ENCODE data around the gene RDH11. TPM values are rescaled to one million over a fixed set of nuclear protein-coding genes. Genes with fewer than 3 reads are reported as not detected.
"Not testable (repeated sequence)": the region's sequence is repeated elsewhere in the genome, so short reads cannot be mapped to it uniquely, and the experiment has no call there.

Gene RDH11
- total and polyA plus RNA-seq, 2 donors: 63.8 to 72.1 TPM

DNA sequence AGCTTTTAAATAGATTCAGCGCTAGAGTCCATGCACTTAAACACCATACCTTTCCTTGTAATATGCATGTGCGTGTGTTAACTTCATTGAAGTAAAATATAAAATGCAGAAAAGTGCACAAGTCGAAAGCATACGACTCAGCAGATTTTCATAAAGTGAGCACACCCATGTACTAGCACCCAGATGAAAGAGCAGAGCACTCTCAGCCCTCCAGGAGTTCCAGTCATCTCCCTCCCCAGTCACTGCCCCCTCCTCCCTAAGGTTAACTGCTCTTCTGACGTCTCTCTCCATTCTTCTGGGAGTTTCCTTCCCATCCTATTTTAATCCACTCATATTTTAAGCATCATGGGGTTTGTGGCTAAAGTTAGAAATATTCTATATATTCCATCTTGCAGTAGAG, 26.3 kb upstream of the RDH11 start:
- H3K4me3 ChIP-seq (ENCODE audit: low read depth, low read length): no peak overlapping the region
- 63% methylated on average over 5 of the region's 5 CpGs for WGBS
- H3K36me3 ChIP-seq (ENCODE audit: insufficient read depth): no peaks in the 10 kb centered on the region
- H3K27ac ChIP-seq (ENCODE audit: low read depth): no peak overlapping the region
- no peak for DNase-seq (ENCODE audit: extremely low spot score)
- H3K4me1 ChIP-seq (ENCODE audit: insufficient read depth): no peaks in the 10 kb centered on the region

DNA sequence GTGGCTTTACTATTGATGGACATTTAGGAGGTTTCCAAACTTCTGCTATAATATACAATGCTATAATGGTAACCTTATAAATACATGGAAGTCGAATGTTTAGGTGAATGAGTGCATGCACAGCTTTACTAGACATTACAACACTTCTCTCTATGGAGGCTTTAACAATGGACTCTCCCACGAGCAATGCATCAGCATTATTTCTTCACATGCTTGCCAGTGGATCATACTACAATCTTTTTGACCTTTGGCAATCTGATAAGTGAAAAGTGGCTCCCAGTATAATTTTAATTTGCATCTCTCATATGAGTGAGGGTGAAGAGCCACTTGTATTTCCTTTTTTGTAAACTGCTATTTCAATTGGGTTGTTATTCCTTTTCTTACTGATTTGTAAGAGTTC, 24.3 kb upstream of the RDH11 start:
- Histone ChIP-seq H3K27ac (ENCODE audit: low read depth) (no peak overlapping the region), H3K4me1 (ENCODE audit: insufficient read depth) (no peaks in the 10 kb centered on the region), H3K4me3 (ENCODE audit: low read depth, low read length) (no peak overlapping the region), H3K36me3 (ENCODE audit: insufficient read depth) (no peaks in the 10 kb centered on the region)
- DNase-seq (ENCODE audit: extremely low spot score): no peak
- 31% methylated on average over 2 of the region's 2 CpGs for WGBS

DNA sequence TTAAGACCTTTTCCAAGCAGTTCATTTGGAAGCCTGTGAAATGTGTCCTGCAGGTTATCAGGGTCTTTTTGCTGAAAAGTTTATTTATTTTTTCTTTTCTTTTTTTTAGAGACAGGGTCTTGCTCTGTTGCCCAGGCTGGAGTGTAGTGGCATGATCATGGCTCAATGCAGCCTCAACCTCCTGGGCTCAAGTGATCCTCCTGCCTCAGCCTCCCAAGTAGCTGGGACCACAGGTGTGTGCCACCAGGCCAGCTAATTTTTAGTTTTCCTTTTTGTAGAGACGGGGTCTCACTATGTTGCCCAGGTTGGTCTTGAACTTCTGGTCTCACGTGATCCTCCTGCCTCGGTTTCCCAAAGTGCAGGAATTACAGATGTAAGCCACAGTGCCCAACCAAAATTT, 23.8 kb upstream of the RDH11 start:
- WGBS: 89% methylated on average over 3 of the region's 3 CpGs
- H3K4me1 ChIP-seq (ENCODE audit: insufficient read depth); H3K36me3 ChIP-seq (ENCODE audit: insufficient read depth); H3K4me3 ChIP-seq (ENCODE audit: low read depth, low read length); DNase-seq (ENCODE audit: extremely low spot score); H3K27ac ChIP-seq (ENCODE audit: low read depth): not testable (repeated sequence)

DNA sequence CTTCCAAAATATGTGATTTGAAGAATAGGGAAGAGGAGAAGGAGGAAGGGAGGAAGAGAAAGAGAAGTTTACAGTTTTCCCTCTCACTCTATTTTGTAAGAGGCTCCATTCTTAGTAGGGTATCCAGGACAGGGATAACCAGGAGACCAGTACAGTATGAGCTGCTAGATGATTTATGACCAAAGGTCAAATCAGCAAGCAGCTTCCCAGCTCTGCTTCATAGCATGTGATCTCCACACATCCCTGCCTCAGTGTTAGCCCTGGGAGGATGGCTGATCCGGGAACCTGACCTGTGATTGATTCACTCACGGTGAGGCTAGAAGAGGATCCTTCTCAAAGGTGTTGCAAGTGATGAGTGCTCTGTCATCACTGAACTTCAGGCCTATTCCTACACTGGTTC, 22.7 kb upstream of the RDH11 start:
- 62% methylated on average over 2 of the region's 2 CpGs for WGBS

DNA sequence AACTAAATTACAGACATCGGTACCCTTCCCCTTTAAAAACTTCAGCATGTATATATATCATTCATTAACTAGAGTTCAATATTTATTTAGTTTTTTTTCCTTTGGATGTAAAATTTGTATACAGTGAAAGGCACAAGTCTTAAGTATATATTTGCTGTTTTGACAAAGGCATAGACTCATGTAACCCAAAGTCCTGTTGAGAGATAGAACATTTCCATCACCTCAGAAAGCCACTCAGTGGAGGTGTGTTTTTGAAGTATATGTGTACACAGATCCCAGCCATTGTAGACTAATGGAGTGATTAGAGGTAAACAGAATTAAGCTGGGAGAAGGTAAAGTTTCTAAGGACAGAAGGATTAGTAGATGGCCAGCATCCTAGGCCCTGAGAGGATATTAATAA, 21.5 kb upstream of the RDH11 start:
- no peaks in the 10 kb centered on the region for H3K36me3 ChIP-seq (ENCODE audit: insufficient read depth)
- H3K4me1 ChIP-seq (ENCODE audit: insufficient read depth): no peaks in the 10 kb centered on the region
- H3K27ac ChIP-seq (ENCODE audit: low read depth): no peak overlapping the region
- H3K4me3 ChIP-seq (ENCODE audit: low read depth, low read length): no peak overlapping the region
- DNase-seq (ENCODE audit: extremely low spot score): no peak
- 93% methylated on average over 1 of the region's 1 CpG for WGBS

More for the DNA sequence above, 22.7 kb upstream of the RDH11 start:
- Histone ChIP-seq H3K36me3 (ENCODE audit: insufficient read depth) (no peaks in the 10 kb centered on the region), H3K4me1 (ENCODE audit: insufficient read depth) (no peaks in the 10 kb centered on the region), H3K4me3 (ENCODE audit: low read depth, low read length) (no peak overlapping the region), H3K27ac (ENCODE audit: low read depth) (no peak overlapping the region)
- no peak for DNase-seq (ENCODE audit: extremely low spot score)

DNA sequence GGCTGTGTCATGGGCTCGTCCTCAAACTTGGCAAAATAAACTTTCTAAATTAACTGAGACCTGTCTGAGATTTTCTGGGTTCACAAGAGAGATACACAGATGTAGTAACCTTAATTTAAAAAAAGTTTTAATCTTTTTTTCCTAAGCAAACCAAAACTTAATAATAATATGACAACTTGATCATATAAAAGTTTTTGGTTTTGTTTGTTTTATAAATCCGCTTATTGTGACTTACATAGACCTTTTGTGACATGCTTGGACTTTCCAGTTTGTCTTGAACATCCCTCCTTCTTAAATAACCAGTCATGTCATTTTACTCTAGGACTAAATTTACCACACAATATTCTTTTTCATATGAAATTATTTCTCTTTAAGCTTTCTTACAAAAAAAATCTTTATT, 14.6 kb upstream of the RDH11 start:
- 89% methylated on average over 2 of the region's 2 CpGs for WGBS
- no peak for DNase-seq (ENCODE audit: extremely low spot score)
- Histone ChIP-seq H3K4me3 (ENCODE audit: low read depth, low read length) (no peak overlapping the region), H3K27ac (ENCODE audit: low read depth) (no peak overlapping the region), H3K4me1 (ENCODE audit: insufficient read depth) (no peaks in the 10 kb centered on the region), H3K36me3 (ENCODE audit: insufficient read depth) (no peaks in the 10 kb centered on the region)

DNA sequence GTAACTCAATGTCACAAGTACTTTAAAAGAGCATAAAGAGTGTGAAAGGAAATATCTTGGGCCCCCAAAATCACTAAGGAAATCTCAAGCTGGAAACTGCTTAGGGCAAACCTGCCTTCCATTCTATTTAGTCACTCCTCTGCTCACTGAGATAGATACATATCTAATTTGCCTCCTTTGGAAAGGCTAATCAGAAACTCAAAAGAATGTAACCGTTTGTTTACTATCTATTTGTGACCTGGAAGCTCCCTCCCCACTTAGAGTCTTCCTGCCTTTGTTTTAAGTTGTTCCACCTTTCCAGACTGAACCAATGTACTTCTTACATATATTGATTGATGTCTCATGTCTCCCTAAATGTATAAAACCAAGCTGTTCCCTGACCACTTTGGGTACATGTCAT, 14.2 kb upstream of the RDH11 start:
- H3K4me1 ChIP-seq (ENCODE audit: insufficient read depth); H3K36me3 ChIP-seq (ENCODE audit: insufficient read depth); H3K4me3 ChIP-seq (ENCODE audit: low read depth, low read length); H3K27ac ChIP-seq (ENCODE audit: low read depth); DNase-seq (ENCODE audit: extremely low spot score): not testable (repeated sequence)
- 65% methylated on average over 1 of the region's 1 CpG for WGBS

DNA sequence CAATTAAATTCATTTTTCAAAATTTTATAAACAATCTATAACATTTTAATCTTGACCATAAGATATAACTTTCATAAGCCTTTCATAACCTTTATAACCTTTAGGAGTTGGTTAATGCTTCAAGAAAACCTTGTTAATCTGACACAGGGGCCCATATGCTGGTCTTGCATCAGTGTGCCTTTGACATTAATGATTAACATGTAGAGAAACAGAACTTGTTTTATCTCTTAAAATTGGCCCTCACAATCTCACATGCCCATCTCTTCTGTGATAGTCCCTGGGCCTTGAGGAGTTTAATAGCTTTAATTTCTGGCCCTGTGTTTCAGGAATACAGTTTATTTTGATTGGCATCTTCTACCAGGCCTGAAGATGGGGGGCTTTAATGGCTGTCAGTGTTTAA, 13.8 kb upstream of the RDH11 start:
- H3K27ac ChIP-seq (ENCODE audit: low read depth); DNase-seq (ENCODE audit: extremely low spot score); H3K4me3 ChIP-seq (ENCODE audit: low read depth, low read length): not testable (repeated sequence)

DNA sequence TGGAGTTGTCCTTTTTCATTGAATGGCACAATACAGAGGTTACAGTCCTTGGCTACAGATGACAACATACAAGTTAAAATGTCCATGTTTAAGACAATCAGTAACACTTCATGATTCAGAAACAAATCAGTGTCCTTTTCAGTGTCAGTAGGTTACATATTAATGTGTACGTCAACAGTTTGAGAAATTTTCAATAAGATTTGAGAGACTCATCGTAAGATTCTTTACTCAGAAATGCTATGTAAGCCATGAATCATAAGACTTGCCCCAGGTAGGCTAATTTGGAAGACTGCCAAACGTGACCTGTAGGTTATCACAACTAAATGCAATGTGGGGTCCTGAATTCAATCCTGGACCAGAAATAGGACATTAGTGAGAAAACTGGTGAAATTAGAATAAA, 9.6 kb upstream of the RDH11 start:
- no peak overlapping the region for H3K4me3 ChIP-seq (ENCODE audit: low read depth, low read length)
- 63% methylated on average over 3 of the region's 3 CpGs for WGBS
- H3K4me1 ChIP-seq (ENCODE audit: insufficient read depth): no peaks in the 10 kb centered on the region
- no peak overlapping the region for H3K27ac ChIP-seq (ENCODE audit: low read depth)
- H3K36me3 ChIP-seq (ENCODE audit: insufficient read depth): no peaks in the 10 kb centered on the region
- DNase-seq (ENCODE audit: extremely low spot score): no peak

More for the DNA sequence above, 13.8 kb upstream of the RDH11 start:
- not testable (repeated sequence) for H3K36me3 ChIP-seq (ENCODE audit: insufficient read depth); H3K4me1 ChIP-seq (ENCODE audit: insufficient read depth)

DNA sequence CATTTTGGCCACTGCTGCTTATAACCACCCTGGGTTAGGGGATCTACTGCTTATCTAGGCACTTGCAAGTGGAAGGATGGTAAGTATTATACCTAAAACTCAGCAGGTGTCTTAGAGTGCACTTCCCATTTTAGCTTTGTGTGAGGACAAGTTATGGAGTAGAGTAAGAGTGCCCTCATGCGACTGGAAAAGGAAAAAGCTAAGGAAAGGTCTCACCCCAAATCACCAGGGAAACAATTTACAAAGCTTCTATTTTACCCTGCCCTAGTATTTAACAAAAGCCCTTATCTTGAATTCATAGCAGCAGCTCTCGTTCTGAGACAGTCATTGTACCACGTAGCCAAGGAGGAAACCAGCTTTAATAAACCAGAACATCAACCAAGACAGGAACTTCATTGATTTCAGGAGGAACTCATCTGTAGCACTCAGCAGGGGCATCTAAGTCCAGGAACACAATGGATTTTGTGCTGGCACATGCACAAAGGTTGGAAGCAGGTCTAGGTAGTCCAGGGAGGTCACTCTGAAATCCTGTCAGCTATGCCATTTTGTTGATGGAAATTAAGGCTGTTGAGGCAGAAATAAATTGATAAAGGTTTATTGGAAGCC, 9.0 kb upstream of the RDH11 start:
- DNase-seq (ENCODE audit: extremely low spot score): peak; percentile 26
- Histone ChIP-seq H3K36me3 (ENCODE audit: insufficient read depth) (no peaks in the 10 kb centered on the region), H3K27ac (ENCODE audit: low read depth) (no peak overlapping the region), H3K4me3 (ENCODE audit: low read depth, low read length) (no peak overlapping the region), H3K4me1 (ENCODE audit: insufficient read depth) (no peaks in the 10 kb centered on the region)
- WGBS: under 1% methylated on average over 3 of the region's 3 CpGs

DNA sequence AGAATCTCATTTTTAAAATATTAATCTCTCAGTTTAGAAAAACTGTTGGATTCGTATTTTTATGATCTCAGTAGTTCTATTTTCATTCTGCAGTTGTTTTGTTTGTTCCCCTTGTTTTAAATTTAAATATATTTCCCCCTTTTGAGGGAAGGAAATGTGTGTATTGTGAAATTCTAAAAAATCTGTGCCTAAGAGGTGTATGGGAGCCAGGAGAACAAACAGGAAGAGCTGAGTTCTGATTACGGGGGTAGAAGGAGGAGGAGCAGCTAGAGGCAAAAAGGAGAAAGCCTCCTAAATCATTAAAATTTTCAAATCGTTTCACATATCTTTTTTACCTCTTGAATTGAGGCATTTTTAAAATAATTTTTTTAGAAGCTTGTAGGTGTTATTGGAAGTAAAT, 8.4 kb upstream of the RDH11 start:
- H3K4me3 ChIP-seq (ENCODE audit: low read depth, low read length): no peak overlapping the region
- H3K27ac ChIP-seq (ENCODE audit: low read depth): no peak overlapping the region
- no peaks in the 10 kb centered on the region for H3K4me1 ChIP-seq (ENCODE audit: insufficient read depth)
- H3K36me3 ChIP-seq (ENCODE audit: insufficient read depth): no peaks in the 10 kb centered on the region
- DNase-seq (ENCODE audit: extremely low spot score): no peak
- WGBS: 49% methylated on average over 3 of the region's 3 CpGs

DNA sequence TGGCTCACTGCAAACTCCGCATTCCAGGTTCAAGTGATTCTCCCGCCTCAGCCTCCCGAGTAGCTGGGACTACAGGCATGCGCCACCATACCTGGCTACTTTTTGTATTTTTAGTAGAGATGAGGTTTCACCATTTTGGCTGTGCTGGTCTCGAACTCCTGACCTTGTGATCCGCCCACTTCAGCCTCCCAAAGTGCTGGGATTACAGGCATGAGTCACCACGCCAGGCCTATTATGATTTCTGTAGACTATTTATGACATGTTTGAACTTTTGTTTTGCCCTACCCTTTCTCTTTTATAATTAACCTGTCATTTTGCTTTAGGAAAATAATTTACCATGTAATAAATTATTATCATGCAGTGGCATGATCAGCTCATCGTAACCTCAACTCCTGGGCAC, 5.9 kb upstream of the RDH11 start, which contains the start of gene RDH12:
Gene RDH12 (plus strand): TSS at position 395 of the 400 bp plus-strand sequence. CDS start 20,757 bp downstream, outside the sequence.
- not testable (repeated sequence) for DNase-seq (ENCODE audit: extremely low spot score); H3K4me3 ChIP-seq (ENCODE audit: low read depth, low read length); H3K36me3 ChIP-seq (ENCODE audit: insufficient read depth); H3K27ac ChIP-seq (ENCODE audit: low read depth); H3K4me1 ChIP-seq (ENCODE audit: insufficient read depth)
- WGBS: 88% methylated on average over 8 of the region's 8 CpGs

DNA sequence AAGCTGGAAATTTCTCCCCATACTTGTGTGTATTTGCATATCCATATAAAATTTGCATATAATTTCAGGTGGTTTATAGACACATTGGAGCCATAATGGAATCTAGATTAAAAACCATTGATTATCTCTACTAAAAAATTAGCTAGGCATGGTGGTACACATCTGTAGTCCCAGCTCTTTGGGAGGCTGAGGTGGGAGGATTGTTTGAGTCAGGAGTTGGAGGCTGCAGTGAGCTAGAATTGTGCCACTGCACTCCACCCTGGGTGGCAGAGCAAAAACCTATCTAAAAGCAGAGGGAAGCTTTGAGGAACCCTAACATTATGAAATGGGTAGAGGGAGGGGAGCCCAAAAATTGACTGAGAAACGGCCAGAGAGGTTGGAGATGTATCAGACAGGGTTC, 2.6 kb upstream of the RDH11 start:
- Histone ChIP-seq H3K27ac (ENCODE audit: low read depth) (no peak overlapping the region), H3K4me3 (ENCODE audit: low read depth, low read length) (no peak overlapping the region), H3K36me3 (ENCODE audit: insufficient read depth) (no peaks in the 10 kb centered on the region), H3K4me1 (ENCODE audit: insufficient read depth) (peaks cover 2% of the 10 kb centered on the region)
- WGBS: 70% methylated on average over 1 of the region's 1 CpG
- no peak for DNase-seq (ENCODE audit: extremely low spot score)

DNA sequence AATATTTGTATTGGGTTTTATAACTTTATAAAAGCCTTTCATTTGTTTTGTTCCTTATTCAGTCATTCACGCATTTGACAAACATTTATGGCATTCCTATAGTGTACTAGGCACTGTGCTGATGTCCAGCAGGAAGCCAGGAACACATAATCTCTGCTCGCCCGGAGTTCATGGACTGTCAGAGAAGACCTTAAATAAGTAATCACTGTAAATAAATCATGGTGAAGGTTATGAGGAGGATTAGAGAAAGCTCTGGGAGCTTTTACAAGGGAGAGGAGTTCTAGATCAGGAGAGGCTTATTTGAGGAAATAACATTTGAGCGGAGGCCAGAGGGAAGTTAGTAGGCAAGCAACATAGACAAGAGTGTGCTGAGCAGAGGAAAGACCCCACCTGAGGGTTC, 1.4 kb upstream of the RDH11 start:
- H3K4me1 ChIP-seq (ENCODE audit: insufficient read depth): peaks cover 2% of the 10 kb centered on the region
- peaks cover 3% of the 10 kb centered on the region for H3K36me3 ChIP-seq (ENCODE audit: insufficient read depth)
- no peak overlapping the region for H3K27ac ChIP-seq (ENCODE audit: low read depth)
- no peak overlapping the region for H3K4me3 ChIP-seq (ENCODE audit: low read depth, low read length)
- WGBS: 44% methylated on average over 4 of the region's 4 CpGs
- no peak for DNase-seq (ENCODE audit: extremely low spot score)

Measured in urinary bladder (tissue), 4 donors.